HepG2 (cell line): Measurements from ENCODE around the gene PLCD4. TPM values are rescaled to one million over a fixed set of nuclear protein-coding genes. Genes with fewer than 3 reads are reported as not detected.

ENCODE experiments used
- EED ChIP-seq: sonication (generic); formaldehyde crosslinking; IDR thresholded peaks from 2 replicates; pipeline ENCODE4 v1.5.0; 2020; ENCODE audit warnings: mild to moderate bottlenecking, missing genetic modification reagents
- MTA1 ChIP-seq: sonication (generic); formaldehyde crosslinking; IDR thresholded peaks from 2 replicates; pipeline ENCODE4 v1.4.0; 2020; ENCODE audit warnings: missing genetic modification reagents, mild to moderate bottlenecking, borderline replicate concordance
- NFE2L2 ChIP-seq: fragments of 150-350 bp; IDR thresholded peaks from 2 replicates; pipeline ENCODE4 v1.6.1; 2014; ENCODE audit warnings: low read length
- NFIB ChIP-seq: sonication (generic); formaldehyde crosslinking; IDR thresholded peaks from 2 replicates; pipeline ENCODE4 v1.9.0; 2021; ENCODE audit warnings: missing genetic modification reagents, mild to moderate bottlenecking, borderline replicate concordance
- RBM39 ChIP-seq: fragments of 200-400 bp; formaldehyde crosslinking; IDR thresholded peaks from one replicate; pipeline ENCODE4 v1.6.1; 2018; ENCODE audit warnings: antibody characterized with exemption, mild to moderate bottlenecking, low read depth, low read length; ENCODE audit not compliant: poor library complexity, severe bottlenecking
- SIN3A ChIP-seq: IDR thresholded peaks from 2 replicates; pipeline ENCODE4 v1.6.1; 2011; ENCODE audit warnings: low read depth, mild to moderate bottlenecking, control low read depth, low read length, borderline replicate concordance
- ZNF331 ChIP-seq: sonication (generic); formaldehyde crosslinking; IDR thresholded peaks from 2 replicates; pipeline ENCODE4 v1.4.0; 2020; ENCODE audit warnings: missing genetic modification reagents
- ZNF44 ChIP-seq: sonication (generic); formaldehyde crosslinking; IDR thresholded peaks from 2 replicates; pipeline ENCODE4 v1.5.1; 2020; ENCODE audit warnings: mild to moderate bottlenecking, missing genetic modification reagents
- ZNF772 ChIP-seq: sonication (generic); formaldehyde crosslinking; IDR thresholded peaks from 2 replicates; pipeline ENCODE4 v1.5.0; 2020; ENCODE audit warnings: mild to moderate bottlenecking, missing genetic modification reagents
- polyA plus RNA-seq, 8 experiments: library from polyadenylated mRNA; depleted of rRNA in 3 of 8; stranded (reverse) in 7 of 8; unstranded in 1 of 8; fragments of >200 nt; fragmentation: Illumina TruSeq in 4 of 8; extraction: Trizol in 4 of 8; gene quantifications; 2 replicates each; pipeline versions ENCODE4 v1.2.1 to v1.2.3, GENCODE V29; 2011 to 2016; ENCODE audit warnings: low read depth in 4 of 8, missing spikeins in 1 of 8, mixed read lengths in 1 of 8; ENCODE audit not compliant: insufficient read depth in 1 of 8
- total RNA-seq, 5 experiments: library from RNA; depleted of rRNA; stranded (reverse); fragments of >200 nt; fragmentation: Illumina TruSeq; extraction: Trizol; gene quantifications; 2 replicates each; pipeline ENCODE4 v1.2.3, GENCODE V29; 2016; ENCODE audit warnings: low read depth in 1 of 5
- TF ChIP-seq, protein P1 (sequence below): sonication (generic); formaldehyde crosslinking; IDR thresholded peaks from 2 replicates; pipeline ENCODE4 v1.4.0; 2020; ENCODE audit warnings: mild to moderate bottlenecking, missing genetic modification reagents
- TF ChIP-seq, protein P2 (sequence below): sonication (generic); formaldehyde crosslinking; IDR thresholded peaks from 2 replicates; pipeline ENCODE4 v1.8.1; 2022; ENCODE audit warnings: low read depth, mild to moderate bottlenecking, missing genetic modification reagents
- TF ChIP-seq, protein P3 (sequence below): sonication (generic); formaldehyde crosslinking; IDR thresholded peaks from 2 replicates; pipeline ENCODE4 v1.8.1; 2023; ENCODE audit warnings: missing genetic modification reagents, mild to moderate bottlenecking, borderline replicate concordance
- TF ChIP-seq, protein P4 (sequence below): sonication (generic); formaldehyde crosslinking; IDR thresholded peaks from 2 replicates; pipeline ENCODE4 v1.4.0; 2020; ENCODE audit warnings: missing genetic modification reagents, borderline replicate concordance
- TF ChIP-seq, protein P5 (sequence below): IDR thresholded peaks from 2 replicates; pipeline ENCODE4 v1.6.1; 2016; ENCODE audit warnings: mild to moderate bottlenecking

The PLCD4 gene
- total and polyA plus RNA-seq, 2 of the 13 experiments (the other 11 are each of a cell fraction or from before 2014, with no cell fraction given): 0.26 TPM; not detected in 1

DNA sequence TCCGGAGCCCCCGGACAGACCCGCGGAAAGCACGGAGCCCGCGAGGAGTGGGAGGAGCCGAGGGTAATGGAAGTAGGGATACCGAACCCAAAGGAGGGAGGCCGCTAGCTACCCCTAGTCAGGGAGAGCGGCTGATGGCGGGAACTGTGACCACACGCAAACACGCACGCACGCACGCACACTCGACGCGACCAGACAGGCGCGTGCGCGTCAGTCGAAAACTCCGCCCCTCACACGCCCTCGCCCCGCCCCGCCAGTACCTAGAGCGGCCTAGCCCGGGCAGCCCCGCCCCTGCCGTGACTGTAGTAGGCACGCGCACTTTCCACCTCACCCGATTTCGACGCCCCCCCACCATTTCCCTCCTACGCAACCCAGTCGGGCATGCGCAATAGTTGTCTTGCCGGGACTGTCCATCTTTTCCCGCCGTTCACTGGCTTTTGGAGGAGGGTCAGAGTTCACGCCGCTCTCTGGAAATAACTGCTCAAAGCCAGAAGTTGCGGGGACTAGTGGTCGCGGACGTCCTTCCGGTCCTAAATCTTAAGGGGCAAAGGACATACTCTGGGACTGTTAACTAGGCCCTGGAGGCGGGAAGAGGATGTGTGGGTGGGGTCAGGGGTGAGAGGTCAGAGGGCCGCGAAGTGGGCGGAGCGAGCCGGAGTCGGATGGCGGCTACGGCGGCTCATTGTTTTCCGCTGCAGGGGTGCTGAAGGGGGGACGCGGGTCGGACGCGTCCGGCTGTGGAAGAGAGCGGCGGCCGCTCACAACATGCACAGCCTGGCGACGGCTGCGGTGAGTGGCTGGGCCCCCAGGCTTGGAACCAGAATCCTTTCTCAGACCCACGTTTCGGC is 39.3 kb upstream of the PLCD4 start, which contains the start of the genes CNOT9 and USP37 (continued):
- TF ChIP-seq, protein P1, sequence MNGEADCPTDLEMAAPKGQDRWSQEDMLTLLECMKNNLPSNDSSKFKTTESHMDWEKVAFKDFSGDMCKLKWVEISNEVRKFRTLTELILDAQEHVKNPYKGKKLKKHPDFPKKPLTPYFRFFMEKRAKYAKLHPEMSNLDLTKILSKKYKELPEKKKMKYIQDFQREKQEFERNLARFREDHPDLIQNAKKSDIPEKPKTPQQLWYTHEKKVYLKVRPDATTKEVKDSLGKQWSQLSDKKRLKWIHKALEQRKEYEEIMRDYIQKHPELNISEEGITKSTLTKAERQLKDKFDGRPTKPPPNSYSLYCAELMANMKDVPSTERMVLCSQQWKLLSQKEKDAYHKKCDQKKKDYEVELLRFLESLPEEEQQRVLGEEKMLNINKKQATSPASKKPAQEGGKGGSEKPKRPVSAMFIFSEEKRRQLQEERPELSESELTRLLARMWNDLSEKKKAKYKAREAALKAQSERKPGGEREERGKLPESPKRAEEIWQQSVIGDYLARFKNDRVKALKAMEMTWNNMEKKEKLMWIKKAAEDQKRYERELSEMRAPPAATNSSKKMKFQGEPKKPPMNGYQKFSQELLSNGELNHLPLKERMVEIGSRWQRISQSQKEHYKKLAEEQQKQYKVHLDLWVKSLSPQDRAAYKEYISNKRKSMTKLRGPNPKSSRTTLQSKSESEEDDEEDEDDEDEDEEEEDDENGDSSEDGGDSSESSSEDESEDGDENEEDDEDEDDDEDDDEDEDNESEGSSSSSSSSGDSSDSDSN (CRISPR knock-in tag): peak; percentile 18; the same call in 1 of the 2 replicates
- TF ChIP-seq, protein P2, sequence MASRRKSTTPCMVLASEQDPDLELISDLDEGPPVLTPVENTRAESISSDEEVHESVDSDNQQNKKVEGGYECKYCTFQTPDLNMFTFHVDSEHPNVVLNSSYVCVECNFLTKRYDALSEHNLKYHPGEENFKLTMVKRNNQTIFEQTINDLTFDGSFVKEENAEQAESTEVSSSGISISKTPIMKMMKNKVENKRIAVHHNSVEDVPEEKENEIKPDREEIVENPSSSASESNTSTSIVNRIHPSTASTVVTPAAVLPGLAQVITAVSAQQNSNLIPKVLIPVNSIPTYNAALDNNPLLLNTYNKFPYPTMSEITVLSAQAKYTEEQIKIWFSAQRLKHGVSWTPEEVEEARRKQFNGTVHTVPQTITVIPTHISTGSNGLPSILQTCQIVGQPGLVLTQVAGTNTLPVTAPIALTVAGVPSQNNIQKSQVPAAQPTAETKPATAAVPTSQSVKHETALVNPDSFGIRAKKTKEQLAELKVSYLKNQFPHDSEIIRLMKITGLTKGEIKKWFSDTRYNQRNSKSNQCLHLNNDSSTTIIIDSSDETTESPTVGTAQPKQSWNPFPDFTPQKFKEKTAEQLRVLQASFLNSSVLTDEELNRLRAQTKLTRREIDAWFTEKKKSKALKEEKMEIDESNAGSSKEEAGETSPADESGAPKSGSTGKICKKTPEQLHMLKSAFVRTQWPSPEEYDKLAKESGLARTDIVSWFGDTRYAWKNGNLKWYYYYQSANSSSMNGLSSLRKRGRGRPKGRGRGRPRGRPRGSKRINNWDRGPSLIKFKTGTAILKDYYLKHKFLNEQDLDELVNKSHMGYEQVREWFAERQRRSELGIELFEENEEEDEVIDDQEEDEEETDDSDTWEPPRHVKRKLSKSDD (CRISPR knock-in tag): peak; percentile 86
- TF ChIP-seq ZNF331 (CRISPR knock-in tag): peak; percentile 70; the same call in 1 of the 2 replicates
- TF ChIP-seq, protein P3, sequence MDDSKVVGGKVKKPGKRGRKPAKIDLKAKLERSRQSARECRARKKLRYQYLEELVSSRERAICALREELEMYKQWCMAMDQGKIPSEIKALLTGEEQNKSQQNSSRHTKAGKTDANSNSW (CRISPR knock-in tag): peak; percentile 98
- no peak for TF ChIP-seq ZNF44 (CRISPR knock-in tag)
- TF ChIP-seq EED (CRISPR knock-in tag): peak; percentile 90
- TF ChIP-seq, protein P4, sequence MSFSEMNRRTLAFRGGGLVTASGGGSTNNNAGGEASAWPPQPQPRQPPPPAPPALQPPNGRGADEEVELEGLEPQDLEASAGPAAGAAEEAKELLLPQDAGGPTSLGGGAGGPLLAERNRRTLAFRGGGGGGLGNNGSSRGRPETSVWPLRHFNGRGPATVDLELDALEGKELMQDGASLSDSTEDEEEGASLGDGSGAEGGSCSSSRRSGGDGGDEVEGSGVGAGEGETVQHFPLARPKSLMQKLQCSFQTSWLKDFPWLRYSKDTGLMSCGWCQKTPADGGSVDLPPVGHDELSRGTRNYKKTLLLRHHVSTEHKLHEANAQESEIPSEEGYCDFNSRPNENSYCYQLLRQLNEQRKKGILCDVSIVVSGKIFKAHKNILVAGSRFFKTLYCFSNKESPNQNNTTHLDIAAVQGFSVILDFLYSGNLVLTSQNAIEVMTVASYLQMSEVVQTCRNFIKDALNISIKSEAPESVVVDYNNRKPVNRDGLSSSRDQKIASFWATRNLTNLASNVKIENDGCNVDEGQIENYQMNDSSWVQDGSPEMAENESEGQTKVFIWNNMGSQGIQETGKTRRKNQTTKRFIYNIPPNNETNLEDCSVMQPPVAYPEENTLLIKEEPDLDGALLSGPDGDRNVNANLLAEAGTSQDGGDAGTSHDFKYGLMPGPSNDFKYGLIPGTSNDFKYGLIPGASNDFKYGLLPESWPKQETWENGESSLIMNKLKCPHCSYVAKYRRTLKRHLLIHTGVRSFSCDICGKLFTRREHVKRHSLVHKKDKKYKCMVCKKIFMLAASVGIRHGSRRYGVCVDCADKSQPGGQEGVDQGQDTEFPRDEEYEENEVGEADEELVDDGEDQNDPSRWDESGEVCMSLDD (CRISPR knock-in tag): 0 out of 2 replicates have a peak, but pooled peaks have one; percentile 79
- TF ChIP-seq RBM39: peak; percentile 91
- TF ChIP-seq, protein P5, sequence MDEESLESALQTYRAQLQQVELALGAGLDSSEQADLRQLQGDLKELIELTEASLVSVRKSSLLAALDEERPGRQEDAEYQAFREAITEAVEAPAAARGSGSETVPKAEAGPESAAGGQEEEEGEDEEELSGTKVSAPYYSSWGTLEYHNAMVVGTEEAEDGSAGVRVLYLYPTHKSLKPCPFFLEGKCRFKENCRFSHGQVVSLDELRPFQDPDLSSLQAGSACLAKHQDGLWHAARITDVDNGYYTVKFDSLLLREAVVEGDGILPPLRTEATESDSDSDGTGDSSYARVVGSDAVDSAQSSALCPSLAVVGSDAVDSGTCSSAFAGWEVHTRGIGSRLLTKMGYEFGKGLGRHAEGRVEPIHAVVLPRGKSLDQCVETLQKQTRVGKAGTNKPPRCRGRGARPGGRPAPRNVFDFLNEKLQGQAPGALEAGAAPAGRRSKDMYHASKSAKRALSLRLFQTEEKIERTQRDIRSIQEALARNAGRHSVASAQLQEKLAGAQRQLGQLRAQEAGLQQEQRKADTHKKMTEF (CRISPR knock-in tag): peak; percentile 86
- TF ChIP-seq MTA1 (CRISPR knock-in tag): peak; percentile 35
- TF ChIP-seq SIN3A: peak; percentile 92
- no peak for TF ChIP-seq NFE2L2
- TF ChIP-seq NFIB (CRISPR knock-in tag): peak; percentile 60; the same call in 1 of the 2 replicates
- peak; percentile 99 for TF ChIP-seq ZNF772 (CRISPR knock-in tag)
